Karpas-422 (cell line): Measurements from ENCODE around the gene HDGFL2. TPM values are rescaled to one million over a fixed set of nuclear protein-coding genes. Genes with fewer than 3 reads are reported as not detected.

ENCODE experiments used
- DNase-seq: peaks from one replicate; pipeline ENCODE4 v3.0.0-alpha.2; 2015
- H2AFZ ChIP-seq: fragments of 200-600 bp; sonication (generic); 2 replicates; pipeline ENCODE4 v1.6.1; 2014; ENCODE audit warnings: antibody characterized with exemption, low read length, mixed read lengths
- H3K27ac ChIP-seq: fragments of 200-600 bp; sonication (generic); 2 replicates; pipeline ENCODE4 v1.5.1; 2014; ENCODE audit warnings: mild to moderate bottlenecking, low read length, moderate library complexity
- H3K27me3 ChIP-seq: fragments of 200-600 bp; sonication (generic); 2 replicates; pipeline ENCODE4 v1.6.1; 2014; ENCODE audit warnings: low read length, mixed read lengths
- H3K36me3 ChIP-seq: fragments of 200-600 bp; sonication (generic); 2 replicates; pipeline ENCODE4 v1.6.1; 2014; ENCODE audit warnings: low read length, mixed read lengths; ENCODE audit not compliant: insufficient read depth
- H3K4me1 ChIP-seq: fragments of 200-600 bp; sonication (generic); 2 replicates; pipeline ENCODE4 v1.6.1; 2014; ENCODE audit warnings: mild to moderate bottlenecking, low read length, mixed read lengths
- H3K4me2 ChIP-seq: fragments of 200-600 bp; sonication (generic); 2 replicates; pipeline ENCODE4 v1.6.1; 2014; ENCODE audit warnings: low read length, low read depth, mild to moderate bottlenecking; ENCODE audit not compliant: poor library complexity, severe bottlenecking
- H3K4me3 ChIP-seq: fragments of 200-600 bp; sonication (generic); 2 replicates; pipeline ENCODE4 v1.5.1; 2014; ENCODE audit warnings: mild to moderate bottlenecking, antibody characterized with exemption, low read length, mixed read lengths
- H3K79me2 ChIP-seq: fragments of 200-600 bp; sonication (generic); 2 replicates; pipeline ENCODE4 v1.6.1; 2014; ENCODE audit warnings: mild to moderate bottlenecking, low read length, mixed read lengths
- H3K9ac ChIP-seq: fragments of 200-600 bp; sonication (generic); 2 replicates; pipeline ENCODE4 v1.6.0; 2014; ENCODE audit warnings: low read length
- H3K9me2 ChIP-seq: fragments of 200-600 bp; sonication (generic), shearing (Covaris generic); replicated peaks from 2 replicates; pipeline ENCODE4 v1.6.0; 2014; ENCODE audit warnings: mild to moderate bottlenecking, low read length, moderate library complexity; ENCODE audit not compliant: insufficient read depth
- H3K9me3 ChIP-seq: fragments of 300-700, 200-600 bp; sonication (generic); 2 replicates; pipeline ENCODE4 v1.6.1; 2014; ENCODE audit warnings: low read length, mixed read lengths
- H4K20me1 ChIP-seq: fragments of 200-600 bp; sonication (generic); 2 replicates; pipeline ENCODE4 v1.6.1; 2014; ENCODE audit warnings: mild to moderate bottlenecking, antibody characterized with exemption, low read length, low read depth; ENCODE audit not compliant: insufficient read depth
- small RNA-seq: library from RNA; depleted of rRNA; stranded (forward); fragments of <200 nt; gene quantifications from one replicate; pipeline ENCODE3, GENCODE V24; 2014
- total RNA-seq: library from RNA; depleted of rRNA; stranded (reverse); fragments of >200 nt; shearing (Covaris generic); gene quantifications from 2 replicates; pipeline ENCODE4 v1.2.3, GENCODE V29; 2014; ENCODE audit warnings: low replicate concordance; rRNA removed

HDGFL2 gene
- total RNA-seq, 1 experiment from 2014 or later: 49.9 TPM

GRCh38 chr19:4550018-4550417 lies 77.9 kb downstream of the HDGFL2 start:
- Histone ChIP-seq H3K4me1 (no peaks in the 10 kb centered on the region), H3K36me3 (no peaks in the 10 kb centered on the region), H3K79me2 (no peaks in the 10 kb centered on the region), H3K9me2 (no peaks in the 10 kb centered on the region), H3K27me3 (no peaks in the 10 kb centered on the region), H3K9me3 (no peaks in the 10 kb centered on the region), H3K9ac (no peak overlapping the region), H3K4me3 (no peak overlapping the region), H3K4me2 (no peak overlapping the region), H2AFZ (no peak overlapping the region), H3K27ac (no peak overlapping the region), H4K20me1 (no peaks in the 10 kb centered on the region)
- DNase-seq: no peak

- no peaks in the 10 kb centered on the region for H3K9me3 ChIP-seq
- H3K4me1 ChIP-seq: no peaks in the 10 kb centered on the region
- no peaks in the 10 kb centered on the region for H3K9me2 ChIP-seq
- H3K36me3 ChIP-seq: no peaks in the 10 kb centered on the region
- no peak overlapping the region for H2AFZ ChIP-seq
- H3K27ac ChIP-seq: no peak overlapping the region
- no peak for DNase-seq
- H3K27me3 ChIP-seq: no peaks in the 10 kb centered on the region
- no peak overlapping the region for H3K9ac ChIP-seq
- no peak overlapping the region for H3K4me2 ChIP-seq
- no peak overlapping the region for H3K4me3 ChIP-seq
- no peaks in the 10 kb centered on the region for H3K79me2 ChIP-seq
- H4K20me1 ChIP-seq: no peaks in the 10 kb centered on the region
Observed at GRCh38 chr19:4550479-4551050, 78.5 kb downstream of the HDGFL2 start.

Small RNA genes lying within 50 kb of the gene (small RNA-seq; reads per million reads assigned to genes)
- gene MIR4746: not detected

Other genes starting within 250 kb of the HDGFL2 start
- not detected in 2 replicates for gene EBI3, start 242.8 kb upstream of the HDGFL2 start, total RNA-seq
- gene YJU2, start 225.2 kb upstream of the HDGFL2 start, total RNA-seq: 5.6 and 16.7 TPM in 2 replicates
- gene SHD, start 193.0 kb upstream of the HDGFL2 start, total RNA-seq: 0.61 TPM in 1 of 2 replicates, not detected in the other
- gene TMIGD2, start 169.9 kb upstream of the HDGFL2 start, total RNA-seq: not detected in 2 replicates
- gene FSD1, start 167.7 kb upstream of the HDGFL2 start, total RNA-seq: not detected in 2 replicates
- gene STAP2, start 133.5 kb upstream of the HDGFL2 start, total RNA-seq: 0.43 and 0.86 TPM in 2 replicates
- gene MPND, start 128.7 kb upstream of the HDGFL2 start, total RNA-seq: 5.3 and 9.5 TPM in 2 replicates
- 12.8 and 13.4 TPM in 2 replicates for gene SH3GL1, start 71.8 kb upstream of the HDGFL2 start, total RNA-seq
- 7.8 and 50.7 TPM in 2 replicates for gene CHAF1A, start 69.7 kb upstream of the HDGFL2 start, total RNA-seq
- 90.9 and 112 TPM in 2 replicates for gene UBXN6, start 14.5 kb upstream of the HDGFL2 start, total RNA-seq
- not detected in 2 replicates for gene PLIN4, start 46.2 kb downstream of the HDGFL2 start, total RNA-seq
- gene PLIN5, start 62.9 kb downstream of the HDGFL2 start, total RNA-seq: not detected in 2 replicates
- gene LRG1, start 67.7 kb downstream of the HDGFL2 start, total RNA-seq: 0.11 and 0.14 TPM in 2 replicates
- gene SEMA6B, start 87.4 kb downstream of the HDGFL2 start, total RNA-seq: not detected in 2 replicates
- 1.8 and 9.0 TPM in 2 replicates for gene TNFAIP8L1, start 167.2 kb downstream of the HDGFL2 start, total RNA-seq
- gene MYDGF, start 198.0 kb downstream of the HDGFL2 start, total RNA-seq: 30.8 and 63.4 TPM in 2 replicates